NCI-H2227 treated with DMSO at 0.1 percent for 48 hours (cell line): ENCODE results near the gene NHSL2.

Experiments
- DNase-seq: peaks from one replicate; lab custom pipeline; 2025; lab: John Stamatoyannopoulos, UW

The NHSL2 gene

DNA sequence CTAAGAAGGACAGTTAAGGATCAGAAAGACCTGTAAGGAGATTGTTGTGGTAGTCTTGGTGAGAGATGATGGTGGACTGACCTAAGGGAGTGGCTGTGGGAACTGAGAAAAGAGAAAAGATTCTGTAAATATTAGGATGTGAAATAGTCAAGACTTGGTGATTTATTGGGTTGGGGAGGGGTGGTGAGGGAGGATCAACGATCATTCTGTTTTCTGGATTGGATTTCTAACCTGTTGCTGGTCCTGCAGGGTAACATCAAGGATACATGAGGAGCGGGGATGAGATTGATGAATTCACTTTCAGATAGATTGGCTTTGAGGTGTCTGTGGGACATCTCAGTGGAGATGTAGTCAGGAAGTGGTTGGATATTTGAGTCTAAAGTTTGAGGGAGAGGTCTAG lies 272.3 kb downstream of the NHSL2 start:
- DNase-seq = no peak

DNA sequence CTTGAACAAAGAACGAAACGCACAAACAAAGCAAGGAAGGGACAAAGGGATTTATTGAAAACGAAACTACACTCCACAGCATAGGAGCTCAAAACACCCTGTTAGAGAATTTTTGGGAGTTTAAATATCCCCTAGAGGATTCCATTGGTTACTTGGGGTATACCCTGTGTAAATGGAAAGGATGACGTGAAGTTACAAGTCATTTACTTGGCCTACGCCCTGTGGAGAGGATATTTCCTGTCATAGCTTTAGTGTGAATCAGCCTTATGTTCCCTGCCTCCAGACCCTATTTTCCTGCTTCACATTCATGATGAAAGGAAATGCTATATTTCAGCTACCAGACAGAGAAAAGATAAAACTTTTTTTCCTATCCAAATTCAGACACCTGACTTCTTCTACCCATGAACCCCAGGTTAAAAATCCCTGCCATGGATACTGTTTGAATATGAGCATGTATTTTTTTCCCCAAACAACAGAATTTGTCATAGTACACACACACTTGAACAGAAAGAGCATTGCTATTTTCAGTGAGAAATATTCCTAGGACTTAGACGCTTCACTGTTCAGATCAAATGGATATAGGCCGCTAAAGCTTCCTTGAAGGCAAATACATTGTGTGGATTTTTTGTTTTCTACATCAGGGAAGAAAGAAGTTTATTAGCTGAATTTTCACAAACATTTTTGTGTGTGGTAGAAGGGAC lies 291.3 kb downstream of the NHSL2 start:
- no peak for DNase-seq
